HPDE6-E6E7 (cell line): ENCODE measurements around the gene TBCE.
"Not testable (repeated sequence)": the region's sequence is repeated elsewhere in the genome, so short reads cannot be mapped to it uniquely, and the experiment has no call there.

Experiments
- DNase-seq: peaks from one replicate; pipeline ENCODE4 v3.0.0; 2011; ENCODE audit warnings: missing footprints; ENCODE audit errors: extremely low spot score

Gene TBCE

GRCh38 chr1:235450886-235451483 lies 83.8 kb downstream of the TBCE start:
- DNase-seq = no peak

- no peak for DNase-seq
Observed at GRCh38 chr1:235454021-235454420, 86.8 kb downstream of the TBCE start.

DNA sequence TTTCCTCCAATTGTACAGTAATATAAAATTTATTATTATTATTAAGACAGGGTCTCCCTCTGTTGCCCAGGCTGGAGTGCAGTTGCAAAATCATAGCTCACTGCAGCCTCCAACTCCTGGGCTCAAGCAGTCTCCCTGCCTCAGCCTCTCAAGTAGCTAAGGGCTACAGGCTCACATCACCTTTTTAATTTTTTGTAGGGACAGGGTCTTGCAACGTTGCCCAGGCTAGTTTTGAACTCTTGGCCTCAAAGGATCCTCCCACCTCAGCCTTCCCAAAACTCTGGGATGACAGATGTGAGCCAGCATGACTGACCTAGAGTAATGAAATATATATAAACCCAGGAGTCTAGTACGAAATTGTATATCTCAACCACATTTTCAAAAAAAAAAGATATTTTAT lies 87.9 kb downstream of the TBCE start:
- no peak for DNase-seq

GRCh38 chr1:235455823-235456222 lies 88.6 kb downstream of the TBCE start:
- no peak for DNase-seq

DNA sequence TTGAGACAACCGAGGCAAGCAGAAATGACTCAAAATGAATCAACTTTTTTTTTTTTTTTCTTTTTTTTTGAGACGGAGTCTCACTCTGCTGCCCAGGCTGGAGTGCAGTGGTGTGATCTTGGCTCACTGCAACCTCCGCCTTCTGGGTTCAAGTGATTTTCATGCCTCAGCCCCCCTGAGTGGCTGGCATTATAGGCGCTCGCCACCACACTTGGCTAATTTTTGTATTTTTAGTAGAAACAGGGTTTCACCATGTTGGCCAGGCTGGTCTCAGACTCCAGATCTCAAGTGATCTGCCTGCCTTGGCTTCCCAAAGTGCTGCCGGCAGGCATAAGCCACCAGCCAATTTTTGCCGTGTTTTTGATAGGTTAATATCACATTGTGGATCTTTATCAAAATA lies 90.6 kb downstream of the TBCE start:
- DNase-seq = not testable (repeated sequence)

- DNase-seq = no peak
Observed at GRCh38 chr1:235460770-235461169, 93.5 kb downstream of the TBCE start.

DNA sequence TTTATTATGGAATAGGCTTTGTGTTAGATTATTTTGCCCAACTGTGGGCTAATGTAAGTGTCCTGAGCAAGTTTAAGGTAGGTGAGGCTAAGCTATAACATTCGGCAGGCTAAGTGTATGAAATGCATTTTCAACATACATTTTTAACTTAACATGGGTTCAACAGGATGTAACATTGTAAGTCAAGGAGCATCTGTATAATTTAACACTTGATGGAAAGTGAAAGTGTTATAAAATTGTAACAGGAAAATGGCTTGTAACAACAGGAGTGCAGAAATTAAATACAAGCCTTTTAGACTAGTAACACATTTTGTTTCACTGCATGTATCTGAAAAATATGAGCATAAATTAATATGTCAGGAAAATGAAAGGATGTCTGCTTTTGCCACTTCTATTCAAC lies 94.7 kb downstream of the TBCE start:
- no peak for DNase-seq

DNA sequence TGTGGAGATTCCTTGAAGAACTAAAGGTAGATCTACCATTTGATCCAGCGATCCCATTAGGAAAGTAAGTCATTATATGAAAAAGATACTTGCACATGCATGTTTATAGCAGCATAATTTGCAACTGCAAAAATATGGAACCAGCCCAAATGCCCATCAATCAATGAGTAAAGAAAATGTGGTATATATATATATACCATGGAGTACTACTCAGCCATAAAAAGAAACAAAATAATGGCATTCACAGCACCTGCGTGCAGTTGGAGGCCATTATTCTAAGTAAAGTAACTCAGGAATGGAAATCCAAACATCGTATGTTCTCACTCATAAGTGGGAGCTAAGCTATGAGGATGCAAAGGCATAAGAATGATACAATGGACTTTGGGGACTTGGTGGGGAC lies 95.6 kb downstream of the TBCE start:
- not testable (repeated sequence) for DNase-seq

DNA sequence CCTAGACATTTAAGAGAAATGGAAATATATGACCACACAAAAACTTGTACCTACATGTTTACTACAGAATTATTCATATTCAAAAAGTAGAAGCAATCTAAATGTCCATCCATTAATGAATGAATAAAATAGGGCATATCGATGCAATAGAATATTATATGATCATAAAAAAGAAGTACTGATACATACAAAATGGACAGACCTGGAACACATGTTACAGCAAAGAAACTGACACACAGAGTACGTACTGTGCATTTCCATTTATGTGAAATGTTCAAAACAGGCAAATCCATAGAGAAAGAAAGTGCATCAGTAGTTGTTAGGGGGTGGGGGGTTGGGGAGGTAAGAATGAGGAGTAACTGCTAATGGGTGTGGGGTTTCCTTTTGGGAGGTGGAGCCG lies 97.8 kb downstream of the TBCE start:
- DNase-seq = no peak

DNA sequence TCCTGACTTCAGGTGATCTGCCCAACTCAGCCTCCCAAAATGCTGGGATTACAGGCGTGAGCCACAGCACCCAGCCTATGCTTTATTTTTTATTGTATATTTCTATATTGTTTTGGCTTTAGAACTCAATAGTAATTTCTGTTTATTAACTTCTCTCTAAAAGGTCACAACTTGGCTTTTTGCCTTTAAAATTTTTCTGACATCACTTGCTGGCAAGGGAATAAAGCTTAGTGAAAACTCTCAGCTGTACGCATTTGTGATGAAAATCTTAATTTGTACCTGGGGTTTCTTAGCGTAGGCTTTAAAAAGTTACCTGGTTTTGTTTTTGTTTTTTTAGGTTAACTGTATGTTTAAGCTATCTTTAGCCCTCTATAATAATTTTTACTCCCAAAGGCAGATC lies 100.8 kb downstream of the TBCE start:
- no peak for DNase-seq

DNA sequence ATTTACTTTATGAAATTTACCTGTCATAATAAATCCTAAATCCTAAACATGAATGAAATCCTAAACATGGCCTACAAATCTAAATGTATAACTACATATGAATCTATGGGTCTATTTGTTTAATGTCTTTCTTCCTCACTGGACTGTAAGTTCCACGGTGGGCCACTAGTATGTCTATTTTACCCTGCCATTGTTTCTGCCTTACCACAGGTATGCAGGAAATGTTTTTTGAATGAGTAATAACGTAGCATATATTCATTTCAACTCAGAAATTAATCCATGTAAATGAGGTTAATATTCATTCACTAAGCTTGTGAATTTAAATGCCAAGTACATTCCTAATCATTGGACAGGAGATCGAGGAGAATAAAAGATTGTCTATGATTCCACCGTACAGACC lies 101.7 kb downstream of the TBCE start:
- DNase-seq = peak; percentile 67

DNA sequence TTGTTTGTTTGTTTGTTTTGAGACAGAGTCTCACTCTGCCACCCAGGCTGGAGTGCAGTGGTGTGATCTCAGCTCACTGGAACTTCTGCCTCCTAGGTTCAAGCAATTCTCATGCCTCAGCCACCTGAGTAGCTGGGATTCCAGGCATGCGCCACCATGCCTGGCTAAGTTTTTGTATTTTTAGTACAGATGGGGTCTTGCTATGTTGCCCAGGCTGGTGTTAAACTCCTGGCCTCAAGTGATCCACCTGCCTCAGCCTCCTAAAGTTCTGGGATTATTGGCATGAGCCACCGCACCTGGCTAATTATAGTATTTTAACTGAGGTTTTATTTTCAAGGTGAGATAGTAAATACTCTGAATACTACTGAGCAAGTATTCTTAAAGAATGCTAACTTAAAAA lies 102.7 kb downstream of the TBCE start:
- DNase-seq = not testable (repeated sequence)

- DNase-seq = no peak
Observed at GRCh38 chr1:235470741-235471439, 103.7 kb downstream of the TBCE start.

GRCh38 chr1:235473806-235474205 lies 106.6 kb downstream of the TBCE start:
- no peak for DNase-seq

GRCh38 chr1:235483090-235483489 lies 115.9 kb downstream of the TBCE start:
- DNase-seq = no peak

DNA sequence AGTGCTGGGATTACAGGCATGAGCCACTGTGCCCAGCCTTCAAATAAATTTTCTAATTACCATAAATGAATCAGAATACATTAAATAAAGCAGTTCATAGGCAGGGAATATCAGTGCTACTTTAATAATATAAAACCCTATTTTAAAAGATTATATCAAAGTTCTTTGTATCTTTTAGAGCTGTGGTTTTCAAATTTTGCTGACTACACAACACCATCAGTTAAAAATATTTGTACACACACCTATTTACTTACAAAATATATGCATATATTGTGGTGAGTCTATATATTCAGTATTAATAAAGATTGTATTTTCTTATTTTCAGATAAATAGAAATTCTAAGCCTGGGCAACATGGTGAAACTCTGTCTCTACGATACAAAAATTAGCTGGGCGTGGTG lies 118.3 kb downstream of the TBCE start:
- no peak for DNase-seq

DNA sequence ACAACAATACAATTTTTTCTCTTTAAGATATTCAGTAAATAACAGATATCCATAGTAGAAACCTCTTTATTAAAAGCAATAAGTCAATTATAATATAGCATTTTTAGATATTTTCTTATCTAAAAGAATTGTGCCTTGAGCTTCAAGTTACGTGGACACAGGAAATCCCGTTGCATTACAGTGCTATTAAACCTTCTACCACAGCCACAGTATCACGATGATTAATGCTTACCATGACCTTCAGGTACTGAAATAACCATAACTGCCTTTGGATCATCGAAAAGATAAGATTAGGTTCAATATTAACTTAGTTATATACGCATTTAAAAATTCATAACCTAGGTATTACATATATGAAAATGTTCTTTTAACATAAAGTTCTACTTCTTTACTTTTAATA lies 119.1 kb downstream of the TBCE start:
- DNase-seq = no peak

DNA sequence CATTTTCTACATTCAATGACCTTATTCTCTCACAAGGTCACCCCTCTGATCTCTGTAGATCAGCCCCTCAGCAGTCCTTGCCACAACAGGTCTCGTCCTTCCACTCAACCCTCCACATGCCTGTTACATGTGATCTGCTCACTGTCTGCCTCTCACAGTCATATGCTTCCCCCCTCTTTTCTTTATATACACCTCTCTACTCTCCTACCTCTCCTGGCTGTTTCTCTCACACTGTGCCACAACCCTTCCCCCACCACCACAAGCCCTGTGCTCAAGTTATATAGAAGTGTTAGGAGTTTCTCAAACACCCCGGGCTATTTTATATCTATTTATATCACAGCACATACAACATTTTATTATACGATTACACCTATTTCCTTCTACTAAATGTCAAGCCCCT lies 124.4 kb downstream of the TBCE start:
- DNase-seq = no peak

DNA sequence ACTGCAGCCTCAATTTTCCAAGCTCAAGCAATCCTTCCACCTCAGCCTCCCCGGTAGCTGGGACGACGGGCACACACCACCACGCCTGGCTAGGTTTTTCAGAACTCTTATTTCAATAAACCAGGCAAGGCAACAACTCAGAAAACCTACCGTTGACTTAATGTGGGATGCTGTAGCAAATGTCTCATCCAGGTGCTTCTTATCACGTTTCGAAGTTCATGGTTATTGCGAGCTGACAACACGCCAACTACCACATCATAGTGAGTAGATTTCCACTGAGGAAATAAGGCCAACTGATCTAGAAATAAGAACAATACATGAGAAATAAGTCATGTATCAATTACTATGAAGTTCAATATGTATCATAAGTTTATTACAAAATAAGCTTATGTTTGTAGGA lies 127.3 kb downstream of the TBCE start:
- no peak for DNase-seq

GRCh38 chr1:235495030-235495429 lies 127.8 kb downstream of the TBCE start:
- DNase-seq = no peak

GRCh38 chr1:235495551-235495950 lies 128.3 kb downstream of the TBCE start:
- DNase-seq = no peak

- DNase-seq = peak; percentile 48
Observed at GRCh38 chr1:235500971-235501540, 133.8 kb downstream of the TBCE start.
